H9 (cell line): ENCODE data around the gene PXDN. TPM values are rescaled to one million over a fixed set of nuclear protein-coding genes. Genes with fewer than 3 reads are reported as not detected.

Experiments
- DNase-seq: peaks from one replicate; pipeline ENCODE4 v3.0.0-alpha.2; 2017
- H2AFZ ChIP-seq: one replicate; pipeline ENCODE4 v1.6.1; 2013; ENCODE audit warnings: mild to moderate bottlenecking, low read length, control low read depth, moderate library complexity
- H2AK5ac ChIP-seq: 2 replicates; pipeline ENCODE4 v1.6.1; 2013; ENCODE audit warnings: low read length, control low read depth, mixed read lengths; ENCODE audit not compliant: insufficient read length
- H2BK120ac ChIP-seq: one replicate; pipeline ENCODE4 v1.6.1; 2013; ENCODE audit warnings: low read depth, mild to moderate bottlenecking, low read length, control low read depth, inconsistent platforms; ENCODE audit not compliant: poor library complexity, severe bottlenecking
- H2BK12ac ChIP-seq: 2 replicates; pipeline ENCODE4 v1.6.1; 2013; ENCODE audit warnings: low read length, control low read depth, mixed read lengths, low read depth; ENCODE audit not compliant: insufficient read length
- H2BK15ac ChIP-seq: 2 replicates; pipeline ENCODE4 v1.6.1; 2013; ENCODE audit warnings: low read depth, low read length, control low read depth
- H2BK20ac ChIP-seq: one replicate; pipeline ENCODE4 v1.6.1; 2013; ENCODE audit warnings: low read depth, mild to moderate bottlenecking, low read length, control low read depth, inconsistent platforms; ENCODE audit not compliant: poor library complexity, severe bottlenecking
- H2BK5ac ChIP-seq: 2 replicates; pipeline ENCODE4 v1.6.1; 2013; ENCODE audit warnings: low read length, control low read depth, mixed read lengths; ENCODE audit not compliant: insufficient read length
- H3K14ac ChIP-seq: 2 replicates; pipeline ENCODE4 v1.6.1; 2013; ENCODE audit warnings: low read length, control low read depth; ENCODE audit not compliant: insufficient read depth
- H3K18ac ChIP-seq: 2 replicates; pipeline ENCODE4 v1.6.1; 2013; ENCODE audit warnings: low read depth, mild to moderate bottlenecking, mixed read lengths, low read length, control low read depth; ENCODE audit not compliant: insufficient read length
- H3K23ac ChIP-seq: 2 replicates; pipeline ENCODE4 v1.6.1; 2013; ENCODE audit warnings: low read length, control low read depth, mixed read lengths, low read depth; ENCODE audit not compliant: insufficient read length
- H3K23me2 ChIP-seq: 2 replicates; pipeline ENCODE4 v1.6.1; 2013; ENCODE audit warnings: low read depth, mild to moderate bottlenecking, mixed read lengths, low read length, control low read depth; ENCODE audit not compliant: insufficient read length, poor library complexity, severe bottlenecking
- H3K27ac ChIP-seq: 2 replicates; pipeline ENCODE4 v1.5.1; 2013; ENCODE audit warnings: low read length, control low read depth, mixed read lengths, low read depth; ENCODE audit not compliant: insufficient read length
- H3K27me3 ChIP-seq: 2 replicates; pipeline ENCODE4 v1.6.1; 2013; ENCODE audit warnings: low read length, control low read depth, inconsistent platforms; ENCODE audit not compliant: insufficient read depth
- H3K4ac ChIP-seq: 2 replicates; pipeline ENCODE4 v1.6.1; 2013; ENCODE audit warnings: low read depth, mild to moderate bottlenecking, control low read depth, inconsistent platforms, low read length, moderate library complexity
- H3K4me1 ChIP-seq: 2 replicates; pipeline ENCODE4 v1.6.1; 2013; ENCODE audit warnings: low read length, control low read depth, inconsistent platforms; ENCODE audit not compliant: insufficient read depth
- H3K4me2 ChIP-seq: 2 replicates; pipeline ENCODE4 v1.6.1; 2013; ENCODE audit warnings: low read length, control low read depth, mixed read lengths; ENCODE audit not compliant: insufficient read length, insufficient read depth
- H3K56ac ChIP-seq: 2 replicates; pipeline ENCODE4 v1.6.1; 2013; ENCODE audit warnings: low read depth, mild to moderate bottlenecking, mixed read lengths, low read length, control low read depth; ENCODE audit not compliant: insufficient read length
- H3K79me1 ChIP-seq: 2 replicates; pipeline ENCODE4 v1.6.1; 2013; ENCODE audit warnings: low read depth, mild to moderate bottlenecking, moderate library complexity, low read length, control low read depth, inconsistent platforms; ENCODE audit not compliant: insufficient read depth, poor library complexity, severe bottlenecking
- H3K79me2 ChIP-seq: 2 replicates; pipeline ENCODE4 v1.6.1; 2013; ENCODE audit warnings: low read length, control low read depth, inconsistent platforms; ENCODE audit not compliant: insufficient read depth
- H3K9ac ChIP-seq: 2 replicates; pipeline ENCODE4 v1.6.1; 2013; ENCODE audit warnings: low read length, control low read depth, mixed read lengths; ENCODE audit not compliant: insufficient read length; ENCODE audit errors: extremely low read depth
- H3K9me3 ChIP-seq: one replicate; pipeline ENCODE4 v1.6.1; 2013; ENCODE audit warnings: low read depth, low read length, inconsistent platforms; ENCODE audit not compliant: control insufficient read depth
- H3T11ph ChIP-seq: one replicate; pipeline ENCODE4 v1.6.1; 2013; ENCODE audit warnings: mild to moderate bottlenecking, low read length, control low read depth, inconsistent platforms
- H4K20me1 ChIP-seq: one replicate; pipeline ENCODE4 v1.6.1; 2013; ENCODE audit not compliant: control insufficient read depth, insufficient read length, insufficient read depth
- H4K5ac ChIP-seq: 2 replicates; pipeline ENCODE4 v1.6.1; 2013; ENCODE audit warnings: low read depth, mild to moderate bottlenecking, mixed read lengths, low read length, control low read depth; ENCODE audit not compliant: insufficient read length
- H4K8ac ChIP-seq: replicated peaks from 2 replicates; pipeline ENCODE4 v1.6.1; 2013; ENCODE audit warnings: low read length, control low read depth, mixed read lengths, low read depth; ENCODE audit not compliant: insufficient read length
- H4K91ac ChIP-seq: 2 replicates; pipeline ENCODE4 v1.6.1; 2013; ENCODE audit warnings: low read depth, mild to moderate bottlenecking, moderate library complexity, mixed read lengths, low read length, control low read depth; ENCODE audit not compliant: insufficient read length
- H3K27ac Mint-ChIP-seq, 3 experiments: 2 replicates in 2 of 3; 3 replicates in 1 of 3; pipeline ENCODE4 v1.8.0; 2020 to 2021; ENCODE audit warnings: mixed read lengths in 3 of 3, mild to moderate bottlenecking in 1 of 3, moderate library complexity in 1 of 3
- H3K27me3 Mint-ChIP-seq: 2 replicates; pipeline ENCODE4 v1.8.0; 2021; ENCODE audit warnings: low read depth, mild to moderate bottlenecking, moderate library complexity, mixed read lengths
- H3K36me3 Mint-ChIP-seq, 3 experiments: 2 replicates in 2 of 3; 3 replicates in 1 of 3; pipeline ENCODE4 v1.8.0; 2020 to 2021; ENCODE audit warnings: low read depth in 3 of 3, mixed read lengths in 3 of 3; ENCODE audit not compliant: insufficient read depth in 1 of 3
- H3K4me1 Mint-ChIP-seq, 2 experiments: 2 replicates each; pipeline ENCODE4 v1.8.0; 2020; ENCODE audit warnings: mixed read lengths in 2 of 2
- H3K4me3 Mint-ChIP-seq, 2 experiments: 2 replicates in 1 of 2; 3 replicates in 1 of 2; pipeline ENCODE4 v1.8.0; 2020 to 2021; ENCODE audit warnings: mild to moderate bottlenecking in 2 of 2, mixed read lengths in 2 of 2, moderate library complexity in 1 of 2
- H3K9me3 Mint-ChIP-seq, 2 experiments: 2 replicates in 1 of 2; 3 replicates in 1 of 2; pipeline ENCODE4 v1.8.0; 2020; ENCODE audit warnings: mild to moderate bottlenecking in 2 of 2, mixed read lengths in 2 of 2, moderate library complexity in 1 of 2
- WGBS: extraction: QIAGEN DNeasy Blood & Tissue Kit; methylation state at CpG from one replicate; pipeline ENCODE4 v1.1.7; 2013; ENCODE audit warnings: missing lambda C conversion rate, low lambda C conversion rate, mixed read lengths; ENCODE audit not compliant: insufficient read length; ENCODE audit errors: extremely low coverage; 5-methylcytosine and 5-hydroxymethylcytosine counted together
- total RNA-seq: library from RNA; stranded (reverse); gene quantifications from 2 replicates; pipeline ENCODE4 v1.2.1, GENCODE V29; 2021
- TF ChIP-seq, protein P1 (sequence below): fragments of 200-600 bp; sonication (generic); conservative IDR thresholded peaks from 3 replicates; pipeline ENCODE4 v1.8.0; 2021; ENCODE audit warnings: antibody characterized with exemption, mild to moderate bottlenecking

PXDN gene
- total RNA-seq, 1 experiment from 2014 or later, result 146 TPM

DNA sequence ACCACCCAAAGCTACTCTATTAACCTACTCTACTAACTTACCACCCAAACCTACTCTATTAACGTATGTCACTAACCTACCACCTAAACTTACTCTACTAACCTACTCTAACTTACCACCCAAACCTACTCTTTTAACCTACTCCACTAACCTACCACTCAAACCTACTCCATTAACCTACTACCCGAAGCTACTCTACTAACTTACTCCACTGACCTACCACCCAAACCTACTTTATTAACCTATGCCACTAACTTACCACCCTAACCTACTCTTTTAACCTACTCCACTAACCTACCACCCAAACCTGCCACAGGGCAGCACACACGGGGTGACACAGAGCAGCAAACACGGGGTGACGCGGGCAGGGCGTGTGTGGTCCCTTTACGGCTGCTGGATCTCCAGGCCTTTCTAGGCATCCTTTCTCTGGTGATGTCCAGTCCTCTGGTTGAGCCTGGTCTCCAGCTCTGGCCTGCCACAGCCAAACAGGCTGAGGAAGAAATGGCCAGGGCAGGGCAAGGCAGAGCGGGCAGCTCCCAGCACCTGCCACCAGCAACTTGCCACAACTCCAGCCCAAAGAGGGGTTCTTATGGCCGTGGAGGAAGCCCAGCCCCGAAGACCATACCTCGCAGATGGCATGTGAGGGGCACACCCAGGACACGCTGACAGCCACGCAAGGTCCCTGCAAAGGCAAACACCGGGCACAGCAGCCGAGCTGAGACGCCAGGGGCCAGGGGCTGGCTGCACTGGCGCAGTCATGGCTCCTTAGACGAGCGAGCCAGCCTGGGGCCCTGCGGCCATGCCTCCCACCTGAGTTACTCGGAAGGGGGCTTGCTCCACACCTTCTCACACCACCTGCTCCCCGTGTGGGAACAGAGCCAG, 25.7 kb downstream of the PXDN start:
- Histone ChIP-seq H2AFZ (no peak overlapping the region), H2BK5ac (no peak overlapping the region), H3K18ac (no peak overlapping the region), H3K4ac (no peak overlapping the region), H3K27me3 (no peaks in the 10 kb centered on the region), H2BK120ac (no peak overlapping the region), H3K4me1 (no peaks in the 10 kb centered on the region; the same call in 1 of the 2 replicates), H3K9ac (no peak overlapping the region), H3T11ph (no peak overlapping the region), H4K5ac (no peak overlapping the region), H2BK20ac (no peak overlapping the region), H3K9me3 (no peaks in the 10 kb centered on the region), H4K20me1 (no peaks in the 10 kb centered on the region), H4K91ac (no peak overlapping the region), H3K14ac (peak overlapping the region; percentile 1), H3K27ac (no peak overlapping the region), H2BK15ac (no peak overlapping the region), H4K8ac (no peak overlapping the region), H2AK5ac (no peak overlapping the region), H2BK12ac (no peak overlapping the region), H3K4me2 (no peak overlapping the region), H3K79me1 (peaks cover 14% of the 10 kb centered on the region), H3K56ac (no peak overlapping the region), H3K79me2 (peaks cover 16% of the 10 kb centered on the region; the same call in 1 of the 2 replicates), H3K23me2 (no peaks in the 10 kb centered on the region), H3K23ac (no peak overlapping the region)
- WGBS, result 100% methylated on average over 2 of the region's 23 CpGs
- no peaks in the 10 kb centered on the region for H3K27me3 Mint-ChIP-seq
- peaks cover 0 to 2% (median 2%) of the 10 kb centered on the region in 3 experiments; a peak in 3 of 7 replicates for H3K36me3 Mint-ChIP-seq
- no peak overlapping the region; a peak in 1 of 7 replicates for H3K27ac Mint-ChIP-seq
- DNase-seq, result no peak
- peaks cover 33 to 42% of the 10 kb centered on the region in 2 experiments for H3K4me1 Mint-ChIP-seq
- no peaks in the 10 kb centered on the region; a peak in 1 of 5 replicates for H3K9me3 Mint-ChIP-seq
- TF ChIP-seq, protein P1, sequence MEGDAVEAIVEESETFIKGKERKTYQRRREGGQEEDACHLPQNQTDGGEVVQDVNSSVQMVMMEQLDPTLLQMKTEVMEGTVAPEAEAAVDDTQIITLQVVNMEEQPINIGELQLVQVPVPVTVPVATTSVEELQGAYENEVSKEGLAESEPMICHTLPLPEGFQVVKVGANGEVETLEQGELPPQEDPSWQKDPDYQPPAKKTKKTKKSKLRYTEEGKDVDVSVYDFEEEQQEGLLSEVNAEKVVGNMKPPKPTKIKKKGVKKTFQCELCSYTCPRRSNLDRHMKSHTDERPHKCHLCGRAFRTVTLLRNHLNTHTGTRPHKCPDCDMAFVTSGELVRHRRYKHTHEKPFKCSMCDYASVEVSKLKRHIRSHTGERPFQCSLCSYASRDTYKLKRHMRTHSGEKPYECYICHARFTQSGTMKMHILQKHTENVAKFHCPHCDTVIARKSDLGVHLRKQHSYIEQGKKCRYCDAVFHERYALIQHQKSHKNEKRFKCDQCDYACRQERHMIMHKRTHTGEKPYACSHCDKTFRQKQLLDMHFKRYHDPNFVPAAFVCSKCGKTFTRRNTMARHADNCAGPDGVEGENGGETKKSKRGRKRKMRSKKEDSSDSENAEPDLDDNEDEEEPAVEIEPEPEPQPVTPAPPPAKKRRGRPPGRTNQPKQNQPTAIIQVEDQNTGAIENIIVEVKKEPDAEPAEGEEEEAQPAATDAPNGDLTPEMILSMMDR, result no peak
- H3K4me3 Mint-ChIP-seq, result no peak overlapping the region
